ENCODE measurements around the gene ELL2.

ELL2 gene

GRCh38 chr5:95937607-95938152 is 24.0 kb downstream of the ELL2 start:
- TF ChIP-seq, protein P1, sequence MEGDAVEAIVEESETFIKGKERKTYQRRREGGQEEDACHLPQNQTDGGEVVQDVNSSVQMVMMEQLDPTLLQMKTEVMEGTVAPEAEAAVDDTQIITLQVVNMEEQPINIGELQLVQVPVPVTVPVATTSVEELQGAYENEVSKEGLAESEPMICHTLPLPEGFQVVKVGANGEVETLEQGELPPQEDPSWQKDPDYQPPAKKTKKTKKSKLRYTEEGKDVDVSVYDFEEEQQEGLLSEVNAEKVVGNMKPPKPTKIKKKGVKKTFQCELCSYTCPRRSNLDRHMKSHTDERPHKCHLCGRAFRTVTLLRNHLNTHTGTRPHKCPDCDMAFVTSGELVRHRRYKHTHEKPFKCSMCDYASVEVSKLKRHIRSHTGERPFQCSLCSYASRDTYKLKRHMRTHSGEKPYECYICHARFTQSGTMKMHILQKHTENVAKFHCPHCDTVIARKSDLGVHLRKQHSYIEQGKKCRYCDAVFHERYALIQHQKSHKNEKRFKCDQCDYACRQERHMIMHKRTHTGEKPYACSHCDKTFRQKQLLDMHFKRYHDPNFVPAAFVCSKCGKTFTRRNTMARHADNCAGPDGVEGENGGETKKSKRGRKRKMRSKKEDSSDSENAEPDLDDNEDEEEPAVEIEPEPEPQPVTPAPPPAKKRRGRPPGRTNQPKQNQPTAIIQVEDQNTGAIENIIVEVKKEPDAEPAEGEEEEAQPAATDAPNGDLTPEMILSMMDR (IDR thresholded peaks at IDR 0.05) = no peak
- no peak for TF ChIP-seq ZFX (IDR thresholded peaks at IDR 0.05; ENCODE audit: borderline replicate concordance)
- peak overlapping the region; percentile 29 for H3K27ac ChIP-seq

DNA sequence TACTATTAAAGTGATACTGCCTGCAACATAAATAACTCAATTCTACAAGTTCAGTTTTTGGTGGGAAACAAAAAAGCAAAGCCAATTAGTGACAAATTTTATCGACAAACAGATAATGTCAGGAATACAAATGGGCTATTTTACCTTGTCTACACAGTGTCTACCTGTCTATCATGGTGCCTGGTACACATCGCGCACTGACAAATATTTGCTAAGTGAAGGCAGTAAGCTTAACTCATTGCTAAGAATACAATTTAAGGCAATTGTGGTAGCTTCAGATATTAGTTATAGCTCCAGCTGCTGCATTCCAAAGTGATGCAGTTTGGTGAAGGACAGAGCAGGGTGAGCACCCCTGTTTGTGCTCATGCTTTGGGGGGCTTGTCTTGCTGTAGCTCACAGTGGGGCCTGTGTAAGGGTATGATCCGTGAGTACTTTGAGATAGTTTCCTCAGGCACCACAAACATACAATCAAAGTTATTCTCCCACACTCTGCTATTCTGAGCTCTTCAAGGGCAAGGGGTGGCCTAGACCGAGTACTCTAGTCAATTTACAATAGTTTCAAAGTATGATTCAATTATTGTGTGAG is 24.7 kb downstream of the ELL2 start:
- H3K27ac ChIP-seq = peak overlapping the region; percentile 29
- TF ChIP-seq ZFX (IDR thresholded peaks at IDR 0.05; ENCODE audit: borderline replicate concordance) = no peak
- TF ChIP-seq, protein P1 (IDR thresholded peaks at IDR 0.05) = no peak

DNA sequence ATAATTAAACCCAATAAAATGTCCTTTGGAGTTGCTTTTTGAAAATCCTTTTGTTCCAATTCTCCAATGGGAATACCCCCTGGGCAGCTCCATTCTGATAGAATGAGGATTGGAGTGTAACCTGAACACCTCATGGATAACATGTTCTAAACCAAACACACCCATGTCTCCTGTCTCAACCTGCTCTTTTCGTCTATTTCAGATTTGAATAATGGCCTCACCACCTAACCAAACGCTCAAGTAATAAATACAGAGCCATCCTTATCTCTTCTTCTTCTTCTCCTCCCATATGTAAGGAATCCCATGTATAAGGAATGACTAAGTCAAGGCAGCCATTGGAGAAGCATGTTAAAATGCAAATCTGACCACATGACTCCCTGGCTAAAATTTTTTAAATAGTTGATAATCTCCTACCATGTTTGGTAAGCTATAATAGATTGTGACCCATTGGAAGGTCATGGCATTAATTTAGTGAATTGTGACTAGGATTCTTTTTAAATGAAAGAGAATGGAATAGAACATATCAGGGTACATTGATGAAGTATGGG is 26.0 kb downstream of the ELL2 start:
- H3K27ac ChIP-seq = peak overlapping the region; percentile 29
- TF ChIP-seq ZFX (IDR thresholded peaks at IDR 0.05; ENCODE audit: borderline replicate concordance) = no peak
- TF ChIP-seq, protein P1 (IDR thresholded peaks at IDR 0.05) = no peak

GRCh38 chr5:95934207-95934804 is 27.3 kb downstream of the ELL2 start:
- peak overlapping the region; percentile 29 for H3K27ac ChIP-seq
- no peak for TF ChIP-seq ZFX (IDR thresholded peaks at IDR 0.05; ENCODE audit: borderline replicate concordance)
- TF ChIP-seq, protein P1 (IDR thresholded peaks at IDR 0.05) = no peak

GRCh38 chr5:95932941-95933340 is 28.7 kb downstream of the ELL2 start:
- H3K27ac ChIP-seq = no peak overlapping the region
- no peak for TF ChIP-seq ZFX (IDR thresholded peaks at IDR 0.05; ENCODE audit: borderline replicate concordance)
- TF ChIP-seq, protein P1 (IDR thresholded peaks at IDR 0.05) = no peak

DNA sequence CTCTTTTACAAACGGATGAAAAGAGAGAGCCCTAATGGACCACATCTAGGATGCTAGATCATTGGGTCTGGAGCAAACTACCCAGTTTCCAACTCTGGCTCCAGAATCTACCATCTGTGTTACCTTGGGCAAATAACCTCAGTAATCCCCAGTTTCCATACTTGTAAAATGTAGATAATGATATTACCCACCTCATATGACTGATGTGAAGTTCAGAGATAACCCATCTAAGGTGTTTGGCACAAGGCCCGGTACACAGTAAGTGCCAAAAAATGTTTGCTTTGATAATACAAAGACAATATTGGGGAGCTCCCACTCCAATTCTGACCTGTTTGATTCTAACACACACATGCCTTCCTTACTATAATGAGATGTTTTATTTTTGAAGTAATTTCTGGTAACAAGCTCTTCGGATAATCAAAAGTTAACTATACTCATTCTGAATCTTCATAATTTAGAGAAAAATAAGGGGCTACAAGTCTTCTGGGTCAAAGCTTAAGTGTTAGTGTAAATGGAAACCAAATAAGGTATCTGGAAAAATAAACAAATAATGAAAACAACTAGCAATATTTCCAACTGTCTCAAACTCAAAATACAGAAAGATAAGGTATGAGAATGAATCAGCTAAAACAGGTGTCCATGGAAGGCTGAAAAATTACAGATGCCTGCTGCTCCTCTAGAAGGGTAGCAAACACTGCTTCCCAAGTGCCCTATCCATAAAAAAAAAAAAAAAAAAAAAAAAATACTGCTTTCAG is 30.4 kb downstream of the ELL2 start:
- TF ChIP-seq, protein P1 (IDR thresholded peaks at IDR 0.05) = no peak
- no peak for TF ChIP-seq ZFX (IDR thresholded peaks at IDR 0.05; ENCODE audit: borderline replicate concordance)
- H3K27ac ChIP-seq = peak overlapping the region; percentile 20

Data from 22Rv1 (cell line).